Ishikawa (cell line): Measurements from ENCODE around the gene GRM3.

Experiments used
- CEBPB ChIP-seq: IDR thresholded peaks from 2 replicates; pipeline ENCODE4 v1.6.1; 2012
- CREB1 ChIP-seq: IDR thresholded peaks from 2 replicates; pipeline ENCODE4 v1.6.1; 2012; ENCODE audit warnings: low read depth
- EGR1 ChIP-seq: IDR thresholded peaks from 2 replicates; pipeline ENCODE4 v1.6.1; 2012
- EP300 ChIP-seq: IDR thresholded peaks from 2 replicates; pipeline ENCODE4 v1.6.1; 2012; ENCODE audit warnings: borderline replicate concordance
- FOXM1 ChIP-seq: IDR thresholded peaks from 2 replicates; pipeline ENCODE4 v1.6.1; 2012; ENCODE audit warnings: low read depth, borderline replicate concordance
- NFIC ChIP-seq: IDR thresholded peaks from 2 replicates; pipeline ENCODE4 v1.6.1; 2012
- RAD21 ChIP-seq: IDR thresholded peaks from 2 replicates; pipeline ENCODE4 v1.6.1; 2012; ENCODE audit warnings: low read depth
- REST ChIP-seq: IDR thresholded peaks from 2 replicates; pipeline ENCODE4 v1.6.1; 2012; ENCODE audit warnings: low read depth, mild to moderate bottlenecking
- TAF1 ChIP-seq: IDR thresholded peaks from 2 replicates; pipeline ENCODE4 v1.6.1; 2012; ENCODE audit warnings: low read depth, mild to moderate bottlenecking
- TCF12 ChIP-seq: IDR thresholded peaks from 2 replicates; pipeline ENCODE4 v1.6.1; 2012; ENCODE audit warnings: low read depth
- TEAD4 ChIP-seq: IDR thresholded peaks from 2 replicates; pipeline ENCODE4 v1.6.1; 2012
- USF1 ChIP-seq: IDR thresholded peaks from 2 replicates; pipeline ENCODE4 v1.6.1; 2012
- YY1 ChIP-seq: IDR thresholded peaks from 2 replicates; pipeline ENCODE4 v1.6.1; 2012; ENCODE audit warnings: low read depth
- ZBTB7A ChIP-seq: IDR thresholded peaks from 2 replicates; pipeline ENCODE4 v1.6.1; 2012; ENCODE audit warnings: low read depth
- TF ChIP-seq, protein P1 (sequence below): IDR thresholded peaks from 2 replicates; pipeline ENCODE4 v1.6.1; 2012

The GRM3 gene

DNA sequence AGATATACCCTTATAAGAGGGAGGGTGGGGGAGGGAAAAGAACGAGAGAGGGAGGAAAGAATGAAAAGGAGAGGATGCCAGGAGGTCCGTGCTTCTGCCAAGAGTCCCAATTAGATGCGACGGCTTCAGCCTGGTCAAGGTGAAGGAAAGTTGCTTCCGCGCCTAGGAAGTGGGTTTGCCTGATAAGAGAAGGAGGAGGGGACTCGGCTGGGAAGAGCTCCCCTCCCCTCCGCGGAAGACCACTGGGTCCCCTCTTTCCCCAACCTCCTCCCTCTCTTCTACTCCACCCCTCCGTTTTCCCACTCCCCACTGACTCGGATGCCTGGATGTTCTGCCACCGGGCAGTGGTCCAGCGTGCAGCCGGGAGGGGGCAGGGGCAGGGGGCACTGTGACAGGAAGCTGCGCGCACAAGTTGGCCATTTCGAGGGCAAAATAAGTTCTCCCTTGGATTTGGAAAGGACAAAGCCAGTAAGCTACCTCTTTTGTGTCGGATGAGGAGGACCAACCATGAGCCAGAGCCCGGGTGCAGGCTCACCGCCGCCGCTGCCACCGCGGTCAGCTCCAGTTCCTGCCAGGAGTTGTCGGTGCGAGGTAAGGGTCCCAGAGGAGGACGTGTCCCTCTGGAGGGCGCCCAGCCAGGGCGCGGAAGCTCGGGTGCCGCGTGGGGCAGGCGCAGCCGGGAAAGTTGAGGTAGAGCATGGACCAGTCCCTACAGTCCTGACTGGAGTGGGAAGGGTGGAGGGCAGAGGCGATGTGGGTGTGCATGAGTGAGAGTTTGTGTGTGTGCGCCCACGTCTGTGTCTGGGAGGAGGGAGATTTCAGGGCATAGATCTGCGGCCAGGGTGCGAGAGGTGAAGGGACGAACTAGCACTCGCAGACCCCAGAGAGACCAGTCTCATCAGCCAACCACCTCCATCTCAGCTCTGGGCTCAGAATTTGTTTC lies 844 bp downstream of the GRM3 start:
- no peak for TF ChIP-seq FOXM1
- TF ChIP-seq RAD21 = no peak
- TF ChIP-seq YY1 = no peak
- no peak for TF ChIP-seq NFIC
- TF ChIP-seq ZBTB7A = no peak
- no peak for TF ChIP-seq TEAD4
- no peak for TF ChIP-seq CREB1
- TF ChIP-seq TAF1 = no peak
- TF ChIP-seq EGR1 = no peak
- TF ChIP-seq CEBPB = no peak

- no peak for TF ChIP-seq TAF1
- no peak for TF ChIP-seq NFIC
- no peak for TF ChIP-seq USF1
These were observed 1.5 kb downstream of the GRM3 start for GRCh38 chr7:86645225-86645608.

- TF ChIP-seq ZBTB7A = no peak
- TF ChIP-seq CEBPB = no peak
- TF ChIP-seq FOXM1 = no peak
- TF ChIP-seq EP300 = no peak
- TF ChIP-seq REST = no peak
- no peak for TF ChIP-seq USF1
- no peak for TF ChIP-seq TAF1
- TF ChIP-seq RAD21 = no peak
These were observed 2.1 kb downstream of the GRM3 start for GRCh38 chr7:86645676-86646276.

GRCh38 chr7:86647385-86648094 lies 3.8 kb downstream of the GRM3 start:
- TF ChIP-seq ZBTB7A (no peak), EP300 (no peak), RAD21 (no peak), REST (no peak), USF1 (no peak), YY1 (no peak), FOXM1 (no peak), TEAD4 (no peak), CREB1 (no peak), EGR1 (no peak), CEBPB (no peak), TAF1 (no peak), TCF12 (no peak), NFIC (no peak)
- TF ChIP-seq, protein P1, sequence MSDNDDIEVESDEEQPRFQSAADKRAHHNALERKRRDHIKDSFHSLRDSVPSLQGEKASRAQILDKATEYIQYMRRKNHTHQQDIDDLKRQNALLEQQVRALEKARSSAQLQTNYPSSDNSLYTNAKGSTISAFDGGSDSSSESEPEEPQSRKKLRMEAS = no peak

DNA sequence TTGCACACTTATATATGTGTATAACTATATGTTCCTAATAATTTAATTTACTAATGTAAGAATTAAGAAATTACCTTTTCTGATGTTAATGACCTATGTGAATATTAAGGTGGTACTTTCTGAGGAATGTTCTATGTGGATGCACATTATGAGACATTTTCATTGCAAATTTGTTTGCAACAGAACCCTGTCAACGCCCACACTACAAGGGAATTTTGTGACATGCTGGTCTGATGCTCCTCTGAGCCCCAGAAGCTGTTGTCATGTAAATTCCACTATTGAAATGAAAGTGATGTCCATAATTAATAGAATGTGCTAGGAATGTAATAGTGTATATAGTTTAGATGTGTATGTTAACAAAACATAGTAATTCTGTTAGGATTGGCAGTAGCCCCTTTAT lies 4.5 kb downstream of the GRM3 start:
- TF ChIP-seq CEBPB (no peak), TAF1 (no peak), EP300 (no peak), NFIC (no peak), TCF12 (no peak), EGR1 (no peak), YY1 (no peak), CREB1 (no peak), TEAD4 (no peak), RAD21 (no peak), USF1 (no peak), REST (no peak), ZBTB7A (no peak), FOXM1 (no peak)
- TF ChIP-seq, protein P1 = no peak
